MCF 10A (cell line): ENCODE measurements around the gene NAV3. TPM values are rescaled to one million over a fixed set of nuclear protein-coding genes. Genes with fewer than 3 reads are reported as not detected.

Source experiments
- BruUV-seq: library from RNA; stranded (reverse); fragments of 400-500 nt; replicated peaks from 2 replicates; lab custom pipeline; 2021; lab: Mats Ljungman, UMichigan
- CTCF ChIA-PET: fragments of 300-600 bp; sonication (Branson Sonifier 250); formaldehyde crosslinking; extraction: SDS; loops from one replicate; lab custom pipeline; 2021; ENCODE audit warnings: antibody characterized with exemption, inconsistent platforms; lab: Yijun Ruan, JAX
- POLR2A ChIA-PET: fragments of 300-600, 350-650 bp; sonication (Branson Sonifier 250); formaldehyde crosslinking; extraction: SDS; loops from one replicate; lab custom pipeline; 2020; ENCODE audit warnings: antibody characterized with exemption, inconsistent platforms; lab: Yijun Ruan, JAX
- DNase-seq: peaks from one replicate; pipeline ENCODE4 v3.0.0-alpha.2; 2018; ENCODE audit not compliant: unreplicated experiment
- H3K27ac Mint-ChIP-seq: one replicate; pipeline ENCODE4 v1.8.0; 2022; ENCODE audit warnings: mild to moderate bottlenecking, low read depth, mixed read lengths; ENCODE audit not compliant: unreplicated experiment
- H3K27me3 Mint-ChIP-seq: one replicate; pipeline ENCODE4 v1.8.0; 2022; ENCODE audit warnings: mixed read lengths; ENCODE audit not compliant: insufficient read depth, unreplicated experiment
- H3K36me3 Mint-ChIP-seq: one replicate; pipeline ENCODE4 v1.8.0; 2022; ENCODE audit warnings: mild to moderate bottlenecking, moderate library complexity, mixed read lengths; ENCODE audit not compliant: insufficient read depth, unreplicated experiment
- H3K4me1 Mint-ChIP-seq: one replicate; pipeline ENCODE4 v1.8.0; 2022; ENCODE audit warnings: mixed read lengths; ENCODE audit not compliant: insufficient read depth, unreplicated experiment
- H3K4me3 Mint-ChIP-seq: one replicate; pipeline ENCODE4 v1.8.0; 2022; ENCODE audit warnings: mild to moderate bottlenecking, moderate library complexity, mixed read lengths; ENCODE audit not compliant: unreplicated experiment
- H3K9me3 Mint-ChIP-seq: one replicate; pipeline ENCODE4 v1.8.0; 2022; ENCODE audit warnings: mixed read lengths; ENCODE audit not compliant: unreplicated experiment
- CTCF ChIP-seq: fragments of 200-600 bp; IDR thresholded peaks from one replicate; pipeline ENCODE4 v1.8.0; 2022; ENCODE audit warnings: antibody characterized with exemption, mild to moderate bottlenecking; ENCODE audit not compliant: unreplicated experiment
- intact Hi-C: fragments of 100-400 bp; cut with micrococcal nuclease; formaldehyde crosslinking; loops from 2 replicates; pipeline ENCODE4 v1.14.1; 2022
- total RNA-seq: library from RNA; stranded (reverse); gene quantifications from 2 replicates; pipeline ENCODE4 v1.2.3, GENCODE V29; 2022

Gene NAV3
- total RNA-seq, 1 experiment from 2014 or later, result 7.1 TPM

DNA sequence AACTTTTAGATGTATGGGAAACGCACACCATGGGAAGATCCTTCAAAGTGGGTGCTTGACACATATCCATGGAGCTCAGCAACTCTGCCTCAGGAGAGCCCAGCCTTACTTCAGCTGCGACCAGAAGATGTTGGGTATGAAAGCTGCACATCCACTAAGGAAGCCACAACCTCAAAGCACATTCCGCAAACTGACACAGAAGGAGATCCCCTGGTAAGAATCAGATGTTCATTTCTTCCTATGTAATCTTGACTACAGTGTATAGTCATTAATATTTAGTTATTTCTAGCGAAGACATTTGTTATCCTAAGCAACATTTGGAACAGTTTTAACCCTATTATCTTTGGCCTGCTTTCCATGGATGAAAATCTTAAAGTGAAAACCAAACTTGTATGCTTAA, 374.2 kb downstream of the NAV3 start:
- no peak for DNase-seq
- no peaks in the 10 kb centered on the region for H3K27me3 Mint-ChIP-seq
- peaks cover 14% of the 10 kb centered on the region for H3K4me1 Mint-ChIP-seq
- ChIA-PET CTCF (no interaction called here), POLR2A (no interaction called here)
- H3K9me3 Mint-ChIP-seq, result no peaks in the 10 kb centered on the region
- no peak for TF ChIP-seq CTCF
- BruUV-seq, result no TSS peak
- no peak overlapping the region for H3K27ac Mint-ChIP-seq
- H3K4me3 Mint-ChIP-seq, result no peak overlapping the region
- intact Hi-C loops, result no loop called here
- H3K36me3 Mint-ChIP-seq, result peaks cover 13% of the 10 kb centered on the region

- Mint-ChIP-seq H3K4me1 (peaks cover 29% of the 10 kb centered on the region), H3K9me3 (no peaks in the 10 kb centered on the region), H3K36me3 (peaks cover 6% of the 10 kb centered on the region), H3K27me3 (no peaks in the 10 kb centered on the region), H3K27ac (no peak overlapping the region), H3K4me3 (no peak overlapping the region)
- TF ChIP-seq CTCF, result no peak
- intact Hi-C loops, result no loop called here
- ChIA-PET POLR2A (no interaction called here), CTCF (interaction anchor here (1.1 kb wide), 1 partner anchor 43 kb away, joined by 3 read pairs; no protein-coding TSS in a partner anchor)
- DNase-seq, result no peak
- no TSS peak for BruUV-seq
These were observed 377.4 kb downstream of the NAV3 start for GRCh38 chr12:78208092-78208491.

GRCh38 chr12:78209846-78210505, 379.3 kb downstream of the NAV3 start:
- peaks cover 29% of the 10 kb centered on the region for H3K4me1 Mint-ChIP-seq
- no TSS peak for BruUV-seq
- POLR2A ChIA-PET, result no interaction called here
- intact Hi-C loops, result no loop called here
- H3K9me3 Mint-ChIP-seq, result no peaks in the 10 kb centered on the region
- H3K27me3 Mint-ChIP-seq, result no peaks in the 10 kb centered on the region
- CTCF ChIA-PET, result interaction anchor here (0.5 to 1.1 kb wide), 4 partner anchors 22 to 600 kb away, joined by 3 to 4 read pairs (median 3); no protein-coding TSS in a partner anchor
- no peak for DNase-seq
- no peak overlapping the region for H3K4me3 Mint-ChIP-seq
- H3K27ac Mint-ChIP-seq, result peak overlapping the region; percentile 82
- TF ChIP-seq CTCF, result no peak
- no peaks in the 10 kb centered on the region for H3K36me3 Mint-ChIP-seq

DNA sequence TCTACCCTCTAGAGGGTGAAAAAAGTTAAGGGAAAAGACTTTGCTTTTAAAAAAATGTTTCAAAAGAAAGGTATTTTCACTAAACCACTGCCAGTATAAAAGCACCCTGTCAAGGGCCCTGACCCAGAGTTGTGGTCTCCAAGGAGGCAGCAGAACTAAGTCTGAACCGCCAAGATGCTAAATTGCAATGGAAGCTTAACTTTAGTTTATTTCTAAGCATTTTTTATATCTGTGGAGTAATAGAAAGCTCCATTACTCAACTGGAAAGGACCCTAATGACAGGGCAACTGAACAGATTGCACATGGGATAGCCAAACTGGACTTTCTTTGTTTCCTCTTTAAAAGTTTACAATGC, 379.8 kb downstream of the NAV3 start:
- DNase-seq, result no peak
- Mint-ChIP-seq H3K27ac (peak overlapping the region; percentile 94), H3K9me3 (no peaks in the 10 kb centered on the region), H3K36me3 (no peaks in the 10 kb centered on the region), H3K4me1 (peaks cover 29% of the 10 kb centered on the region), H3K27me3 (no peaks in the 10 kb centered on the region), H3K4me3 (no peak overlapping the region)
- ChIA-PET CTCF (interaction anchor here (1.1 kb wide), 2 partner anchors 63 to 180 kb away, joined by 3 to 4 read pairs; no protein-coding TSS in a partner anchor), POLR2A (no interaction called here)
- BruUV-seq, result no TSS peak
- no peak for TF ChIP-seq CTCF
- intact Hi-C loops, result no loop called here
